HUDEP-2 (cell line): ENCODE measurements around the gene PSMA7.

ENCODE experiments used
- DNase-seq, 76 experiments: peaks; one replicate each; lab custom pipeline; 2025; ENCODE audit not compliant: unreplicated experiment in 76 of 76; lab: John Stamatoyannopoulos, UW

PSMA7 gene

DNA sequence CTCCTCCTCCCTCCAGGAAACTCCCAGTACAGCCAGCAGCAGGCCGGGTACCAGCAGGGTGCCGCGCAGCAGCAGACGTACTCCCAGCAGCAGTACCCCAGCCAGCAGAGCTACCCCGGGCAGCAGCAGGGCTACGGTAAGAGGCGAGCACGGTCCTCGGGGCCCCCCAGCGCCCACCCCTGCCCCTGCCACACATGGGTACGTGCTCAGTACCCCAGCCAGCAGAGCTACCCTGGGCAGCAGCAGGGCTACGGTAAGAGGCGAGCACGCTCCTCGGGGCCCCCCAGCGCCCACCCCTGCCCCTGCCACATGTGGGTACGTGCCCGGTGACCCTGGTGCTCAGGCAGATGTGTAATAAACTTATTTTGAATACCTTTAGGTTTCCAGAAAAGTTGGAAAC is 29.5 kb upstream of the PSMA7 start:
- DNase-seq: no peak

DNA sequence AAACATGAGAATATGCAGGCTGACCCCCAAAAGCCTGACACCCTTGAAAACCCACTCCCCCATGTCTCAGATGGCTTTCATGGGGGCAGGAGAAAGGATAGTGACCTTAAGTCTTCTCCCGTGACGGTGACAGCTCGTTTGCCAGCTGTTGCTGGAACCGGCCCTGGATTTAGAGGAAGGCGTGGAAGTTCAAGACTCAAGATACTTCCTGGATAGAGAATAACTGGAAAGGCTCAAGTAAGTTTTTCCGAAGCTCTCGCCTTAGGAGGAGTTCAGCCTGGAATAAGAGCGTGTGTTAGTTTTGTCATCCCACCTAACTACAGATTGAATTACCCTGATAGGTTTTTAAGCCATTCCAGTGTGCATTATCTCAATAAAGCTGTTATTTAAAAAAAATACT is 28.1 kb upstream of the PSMA7 start:
- no peak for DNase-seq

- no peak for DNase-seq
Measured at GRCh38 chr20:62170536-62170935, 27.3 kb upstream of the PSMA7 start.

- DNase-seq: no peak
Measured at GRCh38 chr20:62168890-62169435, 25.8 kb upstream of the PSMA7 start.

GRCh38 chr20:62168061-62168460 is 24.9 kb upstream of the PSMA7 start:
- no peak for DNase-seq

GRCh38 chr20:62167474-62167873 is 24.3 kb upstream of the PSMA7 start:
- DNase-seq: no peak

DNA sequence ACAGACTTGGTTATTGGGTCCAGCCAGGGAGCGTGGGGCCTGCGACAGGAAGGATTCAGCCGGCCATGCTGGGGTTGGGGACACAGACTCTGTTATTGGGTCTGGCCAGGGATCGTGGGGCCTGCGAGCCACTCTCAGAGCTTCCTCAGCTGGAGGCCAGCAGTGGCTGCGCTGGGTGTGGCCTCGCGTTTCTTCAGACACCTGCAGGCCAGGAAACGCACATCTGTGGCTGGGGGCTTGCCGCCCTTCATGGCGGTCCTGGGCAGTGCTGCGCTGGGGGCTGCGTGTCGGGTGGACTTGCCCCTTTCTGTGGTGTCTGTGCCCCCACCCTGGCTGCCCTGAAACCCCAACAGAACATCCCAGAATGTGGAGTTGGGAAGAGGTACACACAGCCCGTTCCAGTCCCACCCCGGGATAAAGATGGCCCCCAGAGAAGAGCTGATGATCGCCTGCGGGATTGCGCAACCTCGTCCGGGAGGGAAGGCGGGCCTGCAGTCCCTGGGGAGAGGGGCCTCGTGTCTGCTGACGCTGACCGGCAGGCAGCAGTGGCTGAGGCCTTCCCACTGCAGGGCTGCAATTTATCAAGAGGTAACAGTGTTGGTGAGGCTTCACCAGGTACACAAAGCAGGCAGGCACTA is 22.7 kb upstream of the PSMA7 start:
- DNase-seq: no peak

- no peak for DNase-seq
Measured at GRCh38 chr20:62164879-62165761, 21.9 kb upstream of the PSMA7 start.

- no peak for DNase-seq
Measured at GRCh38 chr20:62163986-62164762, 21.0 kb upstream of the PSMA7 start.

GRCh38 chr20:62163485-62163865 is 20.3 kb upstream of the PSMA7 start:
- no peak for DNase-seq

DNA sequence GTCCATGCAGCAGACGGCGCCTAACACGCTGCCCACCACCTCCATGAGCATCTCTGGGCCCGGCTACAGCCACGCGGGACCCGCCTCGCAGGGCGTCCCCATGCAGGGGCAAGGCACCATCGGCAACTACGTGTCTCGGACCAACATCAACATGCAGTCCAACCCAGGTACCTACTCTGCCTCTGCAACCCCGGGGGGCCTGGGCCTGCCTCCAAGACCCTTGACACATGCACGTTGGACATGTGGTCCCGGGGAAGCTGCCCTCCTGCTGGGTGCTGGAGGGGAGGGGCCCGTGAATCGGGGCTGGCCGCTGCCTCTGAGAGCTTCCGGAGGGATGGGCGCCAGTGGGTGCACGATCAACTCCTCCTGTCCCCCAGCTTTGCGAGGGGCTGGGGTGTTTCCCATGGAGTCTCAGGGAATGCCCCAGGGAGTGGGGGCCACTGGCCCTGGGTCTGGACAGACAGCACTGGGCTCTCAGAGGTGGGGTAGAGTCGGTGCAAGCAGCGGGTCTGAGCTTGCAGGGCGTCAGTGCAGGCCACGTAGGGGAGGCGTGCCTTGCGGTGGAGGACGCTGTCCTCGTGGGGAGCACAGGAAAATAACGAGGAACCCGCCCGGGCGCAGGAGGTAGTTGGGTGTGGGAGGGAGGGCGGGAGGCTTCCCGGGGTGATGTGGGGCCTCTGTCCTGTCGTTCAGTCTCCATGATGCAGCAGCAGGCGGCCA is 19.7 kb upstream of the PSMA7 start:
- no peak for DNase-seq

- no peak for DNase-seq
Measured at GRCh38 chr20:62161347-62161746, 18.2 kb upstream of the PSMA7 start.

GRCh38 chr20:62160876-62161275 is 17.7 kb upstream of the PSMA7 start:
- DNase-seq: no peak

DNA sequence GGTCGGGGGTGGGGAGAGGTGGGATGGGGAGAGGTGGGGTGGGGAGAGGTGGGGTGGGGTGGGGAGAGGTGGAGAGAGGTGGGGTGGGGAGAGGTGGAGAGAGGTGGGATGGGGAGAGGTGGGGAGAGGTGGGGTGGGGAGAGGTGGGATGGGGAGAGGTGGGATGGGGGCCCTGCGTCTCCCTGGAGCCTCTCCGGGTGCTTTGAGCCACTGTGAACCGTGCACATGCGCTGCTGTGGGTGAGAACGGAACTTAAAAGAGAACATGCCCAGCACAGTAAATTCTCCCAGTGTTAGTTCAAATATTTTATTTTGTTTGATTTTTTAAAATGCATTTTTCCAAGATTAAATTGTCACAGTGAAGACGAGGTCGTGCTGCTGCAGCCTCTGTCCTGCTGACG is 17.1 kb upstream of the PSMA7 start:
- DNase-seq: no peak

GRCh38 chr20:62159839-62160238 is 16.6 kb upstream of the PSMA7 start:
- no peak for DNase-seq

DNA sequence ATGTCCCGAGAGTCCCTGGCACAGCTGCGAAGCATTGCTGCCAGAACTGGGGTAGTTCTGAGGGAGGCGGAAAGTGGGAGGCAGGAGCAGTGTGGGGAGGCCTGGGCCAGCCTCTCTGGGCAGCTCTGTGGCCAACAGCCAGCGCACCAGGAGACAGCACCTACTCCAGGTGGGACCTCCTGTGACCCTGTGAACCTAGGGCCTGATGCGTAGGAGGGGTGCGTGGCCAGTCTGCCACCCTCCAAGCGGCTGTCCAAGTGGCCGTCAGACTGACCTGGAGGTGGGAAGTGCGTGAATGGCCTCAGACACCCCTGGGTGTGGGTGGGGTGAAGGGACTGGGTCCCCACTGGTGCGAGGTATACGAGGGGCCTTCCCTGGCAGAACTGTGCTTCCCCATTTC is 15.9 kb upstream of the PSMA7 start:
- no peak for DNase-seq

DNA sequence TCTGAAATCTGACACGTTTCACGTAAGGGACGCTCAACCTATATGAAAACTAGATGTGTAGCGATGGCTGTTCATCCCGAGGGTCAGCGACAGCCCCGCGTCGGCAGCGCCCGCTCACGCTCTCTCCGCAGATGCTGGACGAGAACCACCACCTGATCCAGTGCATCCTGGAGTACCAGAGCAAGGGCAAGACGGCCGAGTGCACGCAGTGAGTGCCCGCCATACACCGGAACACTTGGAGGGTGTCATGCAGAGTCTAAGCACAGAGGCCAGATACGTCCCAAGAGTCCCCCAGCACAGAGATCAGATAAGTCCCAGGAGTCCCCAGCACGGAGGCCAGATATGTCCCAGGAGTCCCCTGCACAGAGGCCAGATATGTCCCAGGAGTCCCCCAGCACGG is 15.3 kb upstream of the PSMA7 start:
- no peak for DNase-seq

DNA sequence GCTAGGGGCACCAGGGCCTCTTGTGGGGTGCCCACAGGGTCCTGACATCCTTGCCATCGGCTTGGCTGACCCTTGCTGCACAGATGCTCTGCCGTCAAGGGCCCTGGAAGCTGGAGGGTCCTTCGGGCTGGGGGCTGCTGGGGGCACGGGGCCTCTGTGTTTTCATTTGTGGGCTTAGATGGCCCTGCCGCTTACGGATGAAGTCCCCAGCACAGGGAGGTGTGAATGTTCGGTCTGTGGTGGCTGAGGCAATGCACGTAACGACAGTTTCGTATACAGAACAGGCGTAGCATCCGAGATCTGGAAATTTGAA is 14.8 kb upstream of the PSMA7 start:
- DNase-seq: no peak

DNA sequence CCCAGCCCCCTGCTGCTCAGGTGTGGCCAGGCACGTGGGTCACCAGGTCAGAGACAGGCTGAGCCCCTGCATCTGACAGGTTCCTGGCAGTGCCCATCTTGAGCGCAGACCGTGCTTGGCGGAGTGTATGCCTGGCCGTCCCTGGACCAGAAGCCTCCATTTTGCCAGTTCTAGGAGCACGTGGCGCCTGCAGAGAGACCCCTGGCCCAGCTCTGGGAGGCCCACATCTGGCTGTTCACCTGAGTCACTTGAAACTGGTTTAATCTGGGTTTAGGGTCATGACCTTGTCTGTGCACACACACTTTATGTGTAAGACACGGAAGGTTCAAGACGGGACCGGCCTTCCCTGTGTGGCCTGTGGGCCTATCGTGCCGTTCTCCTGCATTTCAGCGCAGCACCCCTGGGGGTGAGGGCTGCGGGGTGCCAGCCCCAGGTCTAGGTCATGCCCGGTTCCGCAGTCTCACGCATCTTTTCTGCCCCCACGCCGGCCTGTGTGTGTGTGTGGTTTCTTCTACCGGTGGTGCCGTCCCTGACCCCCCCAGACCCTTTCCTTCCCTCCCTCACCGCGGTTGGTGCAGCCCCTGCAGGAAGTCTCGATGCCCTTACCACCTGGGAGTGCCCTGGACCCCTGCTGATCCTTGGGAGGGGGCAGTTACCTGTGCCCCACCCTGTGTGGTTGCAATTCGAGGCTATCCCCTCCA is 14.3 kb upstream of the PSMA7 start:
- no peak for DNase-seq
